ENCODE measurements around the gene CEBPZ. TPM values are rescaled to one million over a fixed set of nuclear protein-coding genes. Genes with fewer than 3 reads are reported as not detected.
"Not testable (repeated sequence)": the region's sequence is repeated elsewhere in the genome, so short reads cannot be mapped to it uniquely, and the experiment has no call there.

Gene CEBPZ
- total RNA-seq, 2 donors from 2014 or later, result 20.8 to 33.6 TPM

GRCh38 chr2:37215250-37215649 lies 16.1 kb downstream of the CEBPZ start:
- no peak for DNase-seq
- Histone ChIP-seq H3K9me3 (no peaks in the 10 kb centered on the region), H3K27ac (no peak overlapping the region), H3K36me3 (replicated peaks in 1 of 2; ENCODE audit: insufficient read depth in 1 of 2, low read depth in 2 of 2) (peaks cover 4 to 30% of the 10 kb centered on the region in 2 donors), H3K4me1 (no peaks in the 10 kb centered on the region), H3K4me3 (no peak overlapping the region), H3K27me3 (no peaks in the 10 kb centered on the region)
- intact Hi-C loops (cut with DNase I), result no loop called here
- 72 to 93% methylated on average over 1 of the region's 1 CpG for WGBS, 2 donors
- TF ChIP-seq CTCF (IDR thresholded peaks at IDR 0.05), result no peak
- TF ChIP-seq POLR2A (IDR thresholded peaks at IDR 0.05), result no peak
- ATAC-seq, result no peak

GRCh38 chr2:37211939-37212338 lies 19.5 kb downstream of the CEBPZ start:
- Histone ChIP-seq H3K9me3 (peaks cover 0 to 7% (median 2%) of the 10 kb centered on the region in 3 donors), H3K27me3 (no peaks in the 10 kb centered on the region), H3K27ac (no peak overlapping the region), H3K36me3 (replicated peaks in 1 of 2; ENCODE audit: insufficient read depth in 1 of 2, low read depth in 2 of 2) (peaks cover 21 to 34% of the 10 kb centered on the region in 2 donors), H3K4me1 (no peaks in the 10 kb centered on the region), H3K4me3 (no peak overlapping the region)
- 89 to 92% methylated on average over 3 of the region's 3 CpGs for WGBS, 2 donors
- ATAC-seq, result no peak
- TF ChIP-seq POLR2A (IDR thresholded peaks at IDR 0.05) (no peak), CTCF (IDR thresholded peaks at IDR 0.05) (no peak)
- DNase-seq, result no peak
- intact Hi-C loops (cut with DNase I), result no loop called here

- Histone ChIP-seq H3K27ac (no peak overlapping the region), H3K9me3 (peaks cover 0 to 7% (median 2%) of the 10 kb centered on the region in 3 donors), H3K4me3 (no peak overlapping the region), H3K36me3 (replicated peaks in 1 of 2; ENCODE audit: insufficient read depth in 1 of 2, low read depth in 2 of 2) (peaks cover 21 to 32% of the 10 kb centered on the region in 2 donors), H3K4me1 (no peaks in the 10 kb centered on the region), H3K27me3 (no peaks in the 10 kb centered on the region)
- ATAC-seq (no peak), DNase-seq (no peak)
- intact Hi-C loops (cut with DNase I), result no loop called here
- TF ChIP-seq POLR2A (IDR thresholded peaks at IDR 0.05) (no peak), CTCF (IDR thresholded peaks at IDR 0.05) (no peak)
These were observed 20.2 kb downstream of the CEBPZ start for GRCh38 chr2:37211212-37211611.

- H3K27me3 ChIP-seq; ATAC-seq; DNase-seq; intact Hi-C loops (cut with DNase I); H3K4me1 ChIP-seq; H3K27ac ChIP-seq; H3K4me3 ChIP-seq: not testable (repeated sequence)
- Histone ChIP-seq H3K9me3 (peaks cover 0 to 13% (median 2%) of the 10 kb centered on the region in 3 donors), H3K36me3 (replicated peaks in 1 of 2; ENCODE audit: insufficient read depth in 1 of 2, low read depth in 2 of 2) (peaks cover 17 to 29% of the 10 kb centered on the region in 2 donors)
- 96 to 98% methylated on average over 2 of the region's 2 CpGs for WGBS, 2 donors
These were observed 24.6 kb downstream of the CEBPZ start for GRCh38 chr2:37206760-37207159.

GRCh38 chr2:37205689-37206341 lies 25.6 kb downstream of the CEBPZ start:
- no peak for ATAC-seq
- Histone ChIP-seq H3K9me3 (peaks cover 0 to 13% (median 2%) of the 10 kb centered on the region in 3 donors), H3K4me3 (no peak overlapping the region), H3K27ac (no peak overlapping the region), H3K27me3 (no peaks in the 10 kb centered on the region), H3K36me3 (replicated peaks in 1 of 2; ENCODE audit: insufficient read depth in 1 of 2, low read depth in 2 of 2) (peaks cover 17 to 27% of the 10 kb centered on the region in 2 donors), H3K4me1 (no peaks in the 10 kb centered on the region)
- intact Hi-C loops (cut with DNase I), result no loop called here
- no peak for DNase-seq
- TF ChIP-seq CTCF (IDR thresholded peaks at IDR 0.05) (no peak), POLR2A (IDR thresholded peaks at IDR 0.05) (no peak)
- WGBS, 2 donors, result 96% methylated on average over 5 of the region's 5 CpGs

GRCh38 chr2:37205071-37205661 lies 26.2 kb downstream of the CEBPZ start:
- Histone ChIP-seq H3K36me3 (replicated peaks in 1 of 2; ENCODE audit: insufficient read depth in 1 of 2, low read depth in 2 of 2) (peaks cover 17 to 22% of the 10 kb centered on the region in 2 donors), H3K9me3 (peaks cover 0 to 13% (median 2%) of the 10 kb centered on the region in 3 donors)
- not testable (repeated sequence) for H3K4me1 ChIP-seq

More at GRCh38 chr2:37205071-37205661, 26.2 kb downstream of the CEBPZ start:
- H3K27ac ChIP-seq; ATAC-seq; H3K27me3 ChIP-seq; DNase-seq; intact Hi-C loops (cut with DNase I); H3K4me3 ChIP-seq: not testable (repeated sequence)
- WGBS, 2 donors, result 83 to 87% methylated on average over 8 of the region's 8 CpGs

Data from body of pancreas (tissue), 4 donors.